Embryonic facial prominence (tissue), 1 donor: Measurements from ENCODE around the gene MED12L.
"Not testable (repeated sequence)": the region's sequence is repeated elsewhere in the genome, so short reads cannot be mapped to it uniquely, and the experiment has no call there.

ENCODE experiments used
- DNase-seq: peaks from one replicate; pipeline ENCODE4 v3.0.0-alpha.2; 2016; ENCODE audit errors: extremely low spot score

MED12L gene

GRCh38 chr3:151085227-151085888, at the start of gene MED12L:
TSS of gene MED12L (plus strand) at chr3:151085664. CDS start at chr3:151086927, 1,263 bp downstream.
- no peak for DNase-seq

- no peak for DNase-seq
Observed at GRCh38 chr3:151037746-151038477, 47.6 kb upstream of the MED12L start.

- no peak for DNase-seq
Observed at GRCh38 chr3:151044706-151045105, 40.8 kb upstream of the MED12L start.

- no peak for DNase-seq
Observed at GRCh38 chr3:151047636-151048035, 37.8 kb upstream of the MED12L start.

- no peak for DNase-seq
Observed at GRCh38 chr3:151051533-151051932, 33.9 kb upstream of the MED12L start.

- DNase-seq, result no peak
Observed at GRCh38 chr3:151052346-151052745, 33.1 kb upstream of the MED12L start.

- DNase-seq, result no peak
Observed at GRCh38 chr3:151052756-151053155, 32.7 kb upstream of the MED12L start.

- DNase-seq, result no peak
Observed at GRCh38 chr3:151058740-151059139, 26.7 kb upstream of the MED12L start.

GRCh38 chr3:151062611-151063010, 22.9 kb upstream of the MED12L start:
- peak; percentile 46 for DNase-seq

- no peak for DNase-seq
Observed at GRCh38 chr3:151067158-151067557, 18.3 kb upstream of the MED12L start.

GRCh38 chr3:151072842-151073241, 12.6 kb upstream of the MED12L start:
- DNase-seq, result not testable (repeated sequence)

GRCh38 chr3:151074256-151074655, 11.2 kb upstream of the MED12L start:
- DNase-seq, result no peak

- DNase-seq, result no peak
Observed at GRCh38 chr3:151075869-151076562, 9.4 kb upstream of the MED12L start.

- DNase-seq, result no peak
Observed at GRCh38 chr3:151076626-151077025, 8.8 kb upstream of the MED12L start.

GRCh38 chr3:151081082-151081481, 4.4 kb upstream of the MED12L start:
- DNase-seq, result not testable (repeated sequence)

- DNase-seq, result no peak
Observed at GRCh38 chr3:151082880-151083838, 2.3 kb upstream of the MED12L start.

- no peak for DNase-seq
Observed at GRCh38 chr3:151084893-151085226, 604 bp upstream of the MED12L start.

GRCh38 chr3:151085889-151086483, 522 bp downstream of the MED12L start:
- no peak for DNase-seq

- peak; percentile 88 for DNase-seq
Observed at GRCh38 chr3:151086484-151087456, 1.3 kb downstream of the MED12L start.

- DNase-seq, result no peak
Observed at GRCh38 chr3:151087648-151088047, 2.2 kb downstream of the MED12L start.
